OCI-M2 (cell line): Measurements from ENCODE around the gene ANKRD11.
"Not testable (repeated sequence)": the region's sequence is repeated elsewhere in the genome, so short reads cannot be mapped to it uniquely, and the experiment has no call there.

ENCODE experiments used
- DNase-seq: peaks from one replicate; lab custom pipeline; 2025; ENCODE audit not compliant: unreplicated experiment; lab: John Stamatoyannopoulos, UW

ANKRD11 gene

GRCh38 chr16:89334050-89334449 is 156.3 kb downstream of the ANKRD11 start:
- no peak for DNase-seq

DNA sequence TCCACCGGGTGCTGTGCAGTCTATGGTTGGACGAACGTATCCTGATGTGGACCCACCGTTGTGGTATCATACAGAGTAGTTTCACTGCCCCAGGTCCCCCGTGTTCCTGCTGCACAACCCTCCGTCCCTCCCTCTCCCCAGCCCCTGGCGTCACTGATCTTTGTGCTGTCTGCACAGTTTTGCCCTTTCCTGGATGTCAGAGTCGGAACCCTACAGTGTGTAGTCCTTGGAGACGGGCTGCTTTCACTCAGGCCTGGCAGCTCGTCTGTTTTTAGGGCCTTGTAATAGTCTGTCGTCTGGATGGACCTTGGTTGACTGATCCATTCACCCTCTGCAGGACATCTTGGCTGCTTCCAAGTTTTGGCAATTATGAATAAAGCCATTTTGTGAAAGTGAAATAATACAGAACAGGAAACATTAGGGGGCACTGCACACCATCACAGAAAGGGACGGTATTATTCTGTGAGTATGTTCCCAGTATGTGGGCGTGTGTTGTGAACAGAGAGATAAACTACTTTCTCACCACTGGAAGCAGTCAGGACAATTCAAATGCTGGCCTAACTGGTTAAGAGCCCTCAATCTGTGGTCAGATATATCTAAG is 156.9 kb downstream of the ANKRD11 start:
- not testable (repeated sequence) for DNase-seq

DNA sequence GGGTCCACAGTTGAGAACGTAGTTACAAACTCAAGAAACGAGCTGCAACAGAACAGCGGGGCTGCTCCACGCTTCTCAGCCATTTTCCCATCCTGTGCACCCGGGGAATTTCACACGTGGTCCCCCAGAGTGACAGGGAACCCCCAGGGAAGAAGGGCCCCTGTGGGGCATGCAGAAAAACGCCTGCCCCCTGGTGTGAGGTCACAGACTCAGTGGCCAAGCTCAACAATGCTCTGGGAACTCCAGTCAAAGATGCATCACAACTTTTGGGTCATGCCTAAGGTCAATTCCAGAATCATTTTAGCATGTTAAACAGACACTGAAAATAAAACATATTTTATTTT is 157.5 kb downstream of the ANKRD11 start:
- DNase-seq, result no peak

GRCh38 chr16:89332243-89332901 is 158.0 kb downstream of the ANKRD11 start:
- no peak for DNase-seq

GRCh38 chr16:89331371-89332109 is 158.8 kb downstream of the ANKRD11 start:
- DNase-seq, result no peak

GRCh38 chr16:89330177-89330856 is 160.0 kb downstream of the ANKRD11 start:
- no peak for DNase-seq

- DNase-seq, result not testable (repeated sequence)
These were observed 160.6 kb downstream of the ANKRD11 start for GRCh38 chr16:89329830-89330176.

- DNase-seq, result not testable (repeated sequence)
These were observed 161.7 kb downstream of the ANKRD11 start for GRCh38 chr16:89328412-89329400.

GRCh38 chr16:89326721-89327120 is 163.6 kb downstream of the ANKRD11 start:
- DNase-seq, result no peak

- no peak for DNase-seq
These were observed 164.4 kb downstream of the ANKRD11 start for GRCh38 chr16:89325861-89326471.

- DNase-seq, result no peak
These were observed 166.0 kb downstream of the ANKRD11 start for GRCh38 chr16:89324056-89325010.

GRCh38 chr16:89323120-89323960 is 167.0 kb downstream of the ANKRD11 start:
- no peak for DNase-seq

DNA sequence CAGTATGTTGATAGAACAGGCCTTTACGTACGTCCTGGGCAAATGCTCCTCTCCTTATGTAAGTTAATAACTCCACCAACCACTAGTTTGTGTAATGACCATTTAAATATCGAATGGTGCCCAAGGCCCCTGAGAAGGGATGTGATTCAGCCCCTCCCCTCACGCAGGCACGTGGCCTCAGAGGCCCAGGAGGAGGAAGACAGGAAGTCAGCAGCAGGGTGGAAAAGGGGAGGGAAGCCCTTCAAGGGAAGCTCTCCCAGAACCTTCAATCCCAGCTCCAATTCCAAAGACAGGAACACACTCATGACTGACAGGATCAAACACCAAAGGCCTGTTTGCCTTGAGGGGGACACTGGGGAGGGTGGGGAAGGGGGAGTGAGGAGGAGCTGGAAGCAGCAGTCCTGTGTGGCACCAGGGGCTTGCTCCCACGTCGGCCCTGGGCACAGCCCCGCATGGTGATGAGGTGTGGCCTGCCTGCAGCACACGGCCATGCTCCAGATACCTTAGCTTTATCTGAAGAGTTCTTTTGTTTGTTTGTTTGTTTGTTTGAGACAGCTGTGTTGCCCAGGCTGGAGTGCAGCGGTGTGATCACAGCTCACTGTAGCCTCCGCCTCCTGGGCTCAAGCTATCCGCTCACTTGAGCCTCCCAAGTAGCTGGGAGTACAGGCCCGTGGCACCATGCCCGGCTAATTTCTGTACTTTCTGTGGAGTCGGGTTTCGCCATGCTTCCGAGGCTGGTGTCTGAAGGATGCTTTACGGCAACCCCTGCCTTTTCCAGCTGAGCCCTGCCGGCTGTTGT is 167.8 kb downstream of the ANKRD11 start:
- no peak for DNase-seq

DNA sequence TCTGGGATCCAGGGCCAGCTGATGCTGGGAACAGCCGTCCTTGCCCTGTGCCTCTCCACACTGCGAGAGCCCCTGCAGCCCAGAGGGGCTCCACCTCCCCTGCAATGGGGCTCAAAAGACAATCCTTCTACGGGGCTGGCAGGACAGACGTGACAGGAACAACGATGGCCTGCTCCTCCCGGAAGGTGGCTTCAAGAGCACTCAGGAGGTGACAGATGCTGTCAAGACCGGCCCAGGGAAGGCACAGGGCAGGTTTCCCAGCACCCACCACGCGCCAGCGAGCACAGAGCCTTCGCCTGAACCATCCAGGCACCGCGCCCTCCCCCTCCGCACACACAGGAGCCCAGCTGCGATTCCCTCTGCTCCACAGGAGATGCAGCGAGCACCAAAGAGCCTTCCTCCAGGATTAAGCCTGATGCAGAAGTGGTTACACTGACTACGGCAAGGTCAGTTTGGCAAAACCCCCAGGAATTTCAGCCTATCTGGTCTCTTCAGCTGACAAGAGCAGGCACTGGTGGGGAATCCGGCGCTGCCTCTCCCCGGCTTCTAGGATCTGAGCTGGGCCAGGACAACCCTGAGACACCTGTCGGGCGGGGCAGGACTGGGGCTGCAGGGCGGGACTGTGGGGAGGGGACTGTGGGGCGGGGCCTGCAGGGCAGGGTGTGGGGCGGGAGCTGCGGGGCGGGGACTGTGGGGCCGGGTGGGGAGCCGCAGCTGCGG is 169.4 kb downstream of the ANKRD11 start:
- no peak for DNase-seq

GRCh38 chr16:89319886-89320781 is 170.2 kb downstream of the ANKRD11 start:
- no peak for DNase-seq

GRCh38 chr16:89319631-89319885 is 170.8 kb downstream of the ANKRD11 start:
- DNase-seq, result no peak
